GM12878 (cell line): ENCODE results near the gene ANXA2R. TPM values are rescaled to one million over a fixed set of nuclear protein-coding genes. Genes with fewer than 3 reads are reported as not detected.

Experiments
- ATAC-seq: fragments of 200-7000 bp; cut with Tn5 transposase; 3 replicates; pipeline ENCODE4 v1.9.1; 2020; ENCODE audit warnings: mild to moderate bottlenecking, moderate library complexity
- BruUV-seq: library from RNA; stranded (reverse); fragments of 400-500 nt; replicated peaks from 2 replicates; lab custom pipeline; 2021; lab: Mats Ljungman, UMichigan
- CTCF ChIA-PET: fragments of 300-600 bp; sonication (Branson Sonifier 250); formaldehyde crosslinking; extraction: SDS; loops from one replicate; lab custom pipeline; 2021; ENCODE audit warnings: inconsistent platforms; lab: Yijun Ruan, JAX
- POLR2A ChIA-PET: fragments of 350-600 bp; formaldehyde crosslinking; extraction: SDS; loops from one replicate; lab custom pipeline; 2021; ENCODE audit warnings: inconsistent platforms; lab: Charles Lee
- RAD21 ChIA-PET: fragments of 300-600 bp; sonication (Branson Sonifier 250); formaldehyde crosslinking; loops from one replicate; lab custom pipeline; 2023; ENCODE audit warnings: antibody characterized with exemption; ENCODE audit not compliant: unreplicated experiment; lab: Charles Lee
- SMC1A ChIA-PET: fragments of 300-600 bp; sonication (Branson Sonifier 250); formaldehyde crosslinking; loops from one replicate; lab custom pipeline; 2023; ENCODE audit not compliant: unreplicated experiment, uncharacterized antibody; lab: Charles Lee
- DNase-seq: peaks from one replicate; pipeline ENCODE4 v3.0.0-alpha.2; 2011; ENCODE audit warnings: low read depth, low spot score
- FAIRE-seq: peaks from 3 replicates; lab custom pipeline; 2011; peaks lifted over from hg19 to GRCh38; lab: Jason Lieb, UNC
- H2AFZ ChIP-seq: 2 replicates; pipeline ENCODE4 v1.6.0; 2011; ENCODE audit warnings: low read depth, low read length, control low read depth; ENCODE audit not compliant: control insufficient read depth
- H3K27ac ChIP-seq: 2 replicates; pipeline ENCODE4 v1.5.1; 2011; ENCODE audit warnings: control low read depth; ENCODE audit not compliant: control insufficient read depth, insufficient read depth
- H3K27me3 ChIP-seq, 2 experiments: replicated peaks in 1 of 2; 2 replicates each; pipeline versions ENCODE4 v1.6.0 to v1.6.1; 2011; ENCODE audit warnings: low read length in 1 of 2; ENCODE audit not compliant: control insufficient read depth in 2 of 2, insufficient read depth in 2 of 2
- H3K36me3 ChIP-seq, 2 experiments: 2 replicates each; pipeline ENCODE4 v1.5.1; 2011; ENCODE audit warnings: low read length in 1 of 2; ENCODE audit not compliant: control insufficient read depth in 2 of 2, insufficient read depth in 2 of 2
- H3K4me1 ChIP-seq: 2 replicates; pipeline ENCODE4 v1.6.1; 2011; ENCODE audit warnings: mild to moderate bottlenecking, low read length, moderate library complexity, mixed read lengths; ENCODE audit not compliant: control insufficient read depth, insufficient read depth
- H3K4me2 ChIP-seq: 2 replicates; pipeline ENCODE4 v1.6.0; 2011; ENCODE audit warnings: control low read depth; ENCODE audit not compliant: control insufficient read depth, insufficient read depth
- H3K4me3 ChIP-seq: fragments of 200-600 bp; sonication (generic); 2 replicates; pipeline ENCODE4 v1.5.1; 2016
- H3K79me2 ChIP-seq: 2 replicates; pipeline ENCODE4 v1.6.0; 2011; ENCODE audit warnings: low read length; ENCODE audit not compliant: control insufficient read depth, insufficient read depth
- H3K9ac ChIP-seq: 2 replicates; pipeline ENCODE4 v1.8.0; 2011; ENCODE audit warnings: low read length, control low read depth, mixed read lengths; ENCODE audit not compliant: control insufficient read depth, insufficient read depth
- H3K9me3 ChIP-seq: replicated peaks from 3 replicates; pipeline ENCODE4 v1.5.1; 2011; ENCODE audit warnings: mild to moderate bottlenecking, low read length; ENCODE audit not compliant: control insufficient read depth, insufficient read depth
- H4K20me1 ChIP-seq: 2 replicates; pipeline ENCODE4 v1.6.0; 2011; ENCODE audit not compliant: control insufficient read depth, insufficient read depth
- ATF7 ChIP-seq: fragments of 450-650 bp; IDR thresholded peaks from 2 replicates; pipeline ENCODE4 v1.6.1; 2016; ENCODE audit warnings: low read depth, mild to moderate bottlenecking
- DPF2 ChIP-seq: fragments of 450-650 bp; IDR thresholded peaks from 2 replicates; pipeline ENCODE4 v1.6.1; 2017; ENCODE audit warnings: mild to moderate bottlenecking
- GABPA ChIP-seq: IDR thresholded peaks from 2 replicates; pipeline ENCODE4 v1.6.1; 2014; ENCODE audit warnings: antibody characterized with exemption, low read depth, mild to moderate bottlenecking, inconsistent platforms
- MAX ChIP-seq: IDR thresholded peaks from 2 replicates; pipeline ENCODE4 v1.6.1; 2012; ENCODE audit warnings: low read depth, low read length, improper control_type of control experiment
- PAX8 ChIP-seq: fragments of 450-650 bp; IDR thresholded peaks from 2 replicates; pipeline ENCODE4 v1.6.1; 2017; ENCODE audit warnings: mild to moderate bottlenecking, moderate library complexity
- PML ChIP-seq: IDR thresholded peaks from 2 replicates; pipeline ENCODE4 v1.6.1; 2012; ENCODE audit warnings: low read length, inconsistent platforms
- RUNX3 ChIP-seq: IDR thresholded peaks from 2 replicates; pipeline ENCODE4 v1.6.1; 2012; ENCODE audit warnings: low read length, inconsistent platforms
- SPI1 ChIP-seq: IDR thresholded peaks from 2 replicates; pipeline ENCODE4 v1.6.1; 2011; ENCODE audit warnings: low read depth, mild to moderate bottlenecking, low read length, moderate library complexity, borderline replicate concordance; ENCODE audit not compliant: insufficient read depth
- SRF ChIP-seq, 2 experiments: IDR thresholded peaks; 2 replicates each; pipeline ENCODE4 v1.6.1; 2011; ENCODE audit warnings: low read depth in 2 of 2, low read length in 2 of 2, mild to moderate bottlenecking in 1 of 2, moderate library complexity in 1 of 2
- ZBTB40 ChIP-seq: fragments of 450-650 bp; IDR thresholded peaks from 2 replicates; pipeline ENCODE4 v1.6.1; 2016; ENCODE audit warnings: mild to moderate bottlenecking, moderate library complexity, borderline replicate concordance
- WGBS: methylation state at CpG from one replicate; pipeline ENCODE4 v1.1.6; 2016; ENCODE audit warnings: low lambda C conversion rate; ENCODE audit not compliant: insufficient replicate concordance, insufficient coverage; ENCODE audit errors: missing lambda C conversion rate; 5-methylcytosine and 5-hydroxymethylcytosine counted together
- in situ Hi-C: fragments of 300-500 bp; cut with MboI; formaldehyde crosslinking; loops from 9 replicates; pipeline ENCODE4 v1.14.3; 2018; ENCODE audit warnings: mixed read lengths
- intact Hi-C: fragments of 100-400 bp; cut with micrococcal nuclease; formaldehyde crosslinking; loops from one replicate; pipeline ENCODE4 v1.14.2; 2022; ENCODE audit not compliant: unreplicated experiment
- polyA plus RNA-seq, 11 experiments: library from polyadenylated mRNA; depleted of rRNA in 4 of 11; unstranded in 6 of 11; stranded (reverse) in 5 of 11; fragments of >200 nt; fragmentation: Nextera tagmentation in 4 of 11; fragmentation: Illumina TruSeq in 1 of 11; extraction: Ambion mirVana in 4 of 11; extraction: Trizol in 1 of 11; gene quantifications; 1 replicate in 1 of 11; 2 replicates in 10 of 11; pipeline versions ENCODE4 v1.2.1 to v1.2.3, GENCODE V29; 2011 to 2016; ENCODE audit warnings: inconsistent platforms in 2 of 11, missing spikeins in 2 of 11, low read depth in 1 of 11
- total RNA-seq, 4 experiments: library from RNA; depleted of rRNA in 3 of 4; stranded (reverse); fragments of >200 nt in 3 of 4; fragmentation: Illumina TruSeq in 1 of 4; extraction: Trizol in 1 of 4; gene quantifications; 2 replicates each; pipeline versions ENCODE4 v1.2.1 to v1.2.3, GENCODE V29; 2013 to 2021
- TF ChIP-seq, protein P1 (sequence below): fragments of 150-350 bp; IDR thresholded peaks from 2 replicates; pipeline ENCODE4 v1.6.1; 2014; ENCODE audit warnings: mild to moderate bottlenecking, low read depth, low read length
- TF ChIP-seq, protein P2 (sequence below): fragments of 450-650 bp; IDR thresholded peaks from 2 replicates; pipeline ENCODE4 v1.6.1; 2017; ENCODE audit warnings: mild to moderate bottlenecking, moderate library complexity

ANXA2R gene
- total and polyA plus RNA-seq, 10 of the 15 experiments (the other 5 are each of a cell fraction or from before 2014, with no cell fraction given), result 2.3 to 7.8 (median 4.4) TPM

DNA sequence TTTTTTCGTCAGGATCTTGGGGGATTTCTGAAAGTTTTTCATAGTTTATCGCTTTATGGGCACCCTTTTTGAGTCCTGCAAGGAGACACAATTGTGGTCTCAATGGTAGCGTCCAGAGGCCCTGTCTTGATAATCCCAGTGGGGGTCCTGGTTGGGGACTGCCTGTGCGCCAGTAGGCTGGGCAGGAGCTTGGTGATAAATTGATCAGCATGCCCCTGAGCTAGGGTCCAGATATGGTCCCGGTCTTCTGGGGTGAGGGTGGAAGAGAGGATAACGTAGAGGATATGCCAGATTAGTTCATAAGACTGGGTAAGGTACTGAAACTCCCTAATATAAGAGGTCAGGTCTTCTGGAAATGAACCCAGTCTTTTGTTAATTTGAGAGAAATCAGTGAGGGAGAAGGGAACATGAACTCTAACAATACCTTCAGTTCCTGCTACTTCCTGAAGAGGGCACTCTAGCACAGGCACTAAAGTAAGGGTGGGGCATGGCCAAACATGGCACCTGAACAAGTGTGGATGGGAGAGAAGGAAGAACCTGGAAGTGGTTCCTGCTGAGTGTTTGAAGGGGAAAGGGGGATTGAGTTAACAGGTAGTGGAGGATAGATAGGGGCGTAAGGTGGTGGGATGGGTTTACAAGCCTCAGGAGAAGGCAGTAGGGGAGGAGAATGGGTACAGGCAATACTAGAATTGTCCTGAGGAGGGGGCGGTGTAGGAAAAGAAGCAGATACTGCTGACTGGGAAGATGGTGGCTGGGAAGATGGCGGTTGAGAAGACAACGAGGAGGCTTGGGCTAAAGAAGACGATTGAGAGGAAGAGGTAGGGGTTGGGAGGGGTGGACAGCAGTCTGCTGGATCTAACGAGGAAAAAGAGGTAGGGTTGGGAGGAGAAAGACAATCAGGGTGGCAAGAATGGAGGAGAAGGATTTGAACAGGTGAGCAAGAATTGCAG, 33.8 kb upstream of the ANXA2R start:
- H3K4me2 ChIP-seq, result no peak overlapping the region
- no peak overlapping the region for H3K27ac ChIP-seq
- ChIA-PET CTCF (interaction anchor here (0.6 to 2.1 kb wide), 15 partner anchors 9 to 410 kb away, joined by 3 to 9 read pairs (median 4); partner anchors contain the start of gene TMEM267), RAD21 (interaction anchor here (1.2 to 1.7 kb wide), 2 partner anchors 47 to 316 kb away, joined by 3 to 8 read pairs; partner anchors contain the start of gene ZNF131), POLR2A (no interaction called here), SMC1A (no interaction called here)
- DNase-seq (no peak), FAIRE-seq (no peak), ATAC-seq (peak; percentile 66)
- no TSS peak for BruUV-seq
- H3K27me3 ChIP-seq, result no peaks in the 10 kb centered on the region
- H2AFZ ChIP-seq, result peak overlapping the region; percentile 69
- WGBS, result 80% methylated on average over 12 of the region's 12 CpGs
- intact Hi-C loops (loop anchor here (1.0 to 10.0 kb wide), 3 partner anchors 31 to 311 kb away; partner anchors contain the start of gene HMGCS1), in situ Hi-C loops (loop anchor here (10.0 kb wide), 1 partner anchor 311 kb away; no protein-coding TSS in a partner anchor)
- peaks cover 3% of the 10 kb centered on the region for H3K79me2 ChIP-seq
- peaks cover 5 to 6% of the 10 kb centered on the region in 2 experiments; a peak in 3 of 4 replicates for H3K36me3 ChIP-seq
- no peak overlapping the region for H3K9ac ChIP-seq
- no peak overlapping the region for H3K4me3 ChIP-seq
- H3K4me1 ChIP-seq, result 0 out of 2 replicates have a peak, but pooled peaks cover 4% of the 10 kb centered on the region
- H3K9me3 ChIP-seq, result no peaks in the 10 kb centered on the region
- no peaks in the 10 kb centered on the region for H4K20me1 ChIP-seq
- TF ChIP-seq PAX8, result no peak
- TF ChIP-seq ZBTB40, result no peak
- peak in 1 of 2 experiments; percentile 38; a peak in 1 of 4 replicates for TF ChIP-seq SRF (IDR thresholded peaks at IDR 0.05; ENCODE audit: low read depth in 2 of 2, low read length in 2 of 2)
- TF ChIP-seq, protein P1, sequence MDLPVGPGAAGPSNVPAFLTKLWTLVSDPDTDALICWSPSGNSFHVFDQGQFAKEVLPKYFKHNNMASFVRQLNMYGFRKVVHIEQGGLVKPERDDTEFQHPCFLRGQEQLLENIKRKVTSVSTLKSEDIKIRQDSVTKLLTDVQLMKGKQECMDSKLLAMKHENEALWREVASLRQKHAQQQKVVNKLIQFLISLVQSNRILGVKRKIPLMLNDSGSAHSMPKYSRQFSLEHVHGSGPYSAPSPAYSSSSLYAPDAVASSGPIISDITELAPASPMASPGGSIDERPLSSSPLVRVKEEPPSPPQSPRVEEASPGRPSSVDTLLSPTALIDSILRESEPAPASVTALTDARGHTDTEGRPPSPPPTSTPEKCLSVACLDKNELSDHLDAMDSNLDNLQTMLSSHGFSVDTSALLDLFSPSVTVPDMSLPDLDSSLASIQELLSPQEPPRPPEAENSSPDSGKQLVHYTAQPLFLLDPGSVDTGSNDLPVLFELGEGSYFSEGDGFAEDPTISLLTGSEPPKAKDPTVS, result no peak
- no peak for TF ChIP-seq ATF7
- TF ChIP-seq RUNX3, result no peak
- TF ChIP-seq SPI1, result no peak
- no peak for TF ChIP-seq DPF2
- no peak for TF ChIP-seq PML
- TF ChIP-seq MAX, result no peak
- TF ChIP-seq GABPA, result no peak
- TF ChIP-seq, protein P2, sequence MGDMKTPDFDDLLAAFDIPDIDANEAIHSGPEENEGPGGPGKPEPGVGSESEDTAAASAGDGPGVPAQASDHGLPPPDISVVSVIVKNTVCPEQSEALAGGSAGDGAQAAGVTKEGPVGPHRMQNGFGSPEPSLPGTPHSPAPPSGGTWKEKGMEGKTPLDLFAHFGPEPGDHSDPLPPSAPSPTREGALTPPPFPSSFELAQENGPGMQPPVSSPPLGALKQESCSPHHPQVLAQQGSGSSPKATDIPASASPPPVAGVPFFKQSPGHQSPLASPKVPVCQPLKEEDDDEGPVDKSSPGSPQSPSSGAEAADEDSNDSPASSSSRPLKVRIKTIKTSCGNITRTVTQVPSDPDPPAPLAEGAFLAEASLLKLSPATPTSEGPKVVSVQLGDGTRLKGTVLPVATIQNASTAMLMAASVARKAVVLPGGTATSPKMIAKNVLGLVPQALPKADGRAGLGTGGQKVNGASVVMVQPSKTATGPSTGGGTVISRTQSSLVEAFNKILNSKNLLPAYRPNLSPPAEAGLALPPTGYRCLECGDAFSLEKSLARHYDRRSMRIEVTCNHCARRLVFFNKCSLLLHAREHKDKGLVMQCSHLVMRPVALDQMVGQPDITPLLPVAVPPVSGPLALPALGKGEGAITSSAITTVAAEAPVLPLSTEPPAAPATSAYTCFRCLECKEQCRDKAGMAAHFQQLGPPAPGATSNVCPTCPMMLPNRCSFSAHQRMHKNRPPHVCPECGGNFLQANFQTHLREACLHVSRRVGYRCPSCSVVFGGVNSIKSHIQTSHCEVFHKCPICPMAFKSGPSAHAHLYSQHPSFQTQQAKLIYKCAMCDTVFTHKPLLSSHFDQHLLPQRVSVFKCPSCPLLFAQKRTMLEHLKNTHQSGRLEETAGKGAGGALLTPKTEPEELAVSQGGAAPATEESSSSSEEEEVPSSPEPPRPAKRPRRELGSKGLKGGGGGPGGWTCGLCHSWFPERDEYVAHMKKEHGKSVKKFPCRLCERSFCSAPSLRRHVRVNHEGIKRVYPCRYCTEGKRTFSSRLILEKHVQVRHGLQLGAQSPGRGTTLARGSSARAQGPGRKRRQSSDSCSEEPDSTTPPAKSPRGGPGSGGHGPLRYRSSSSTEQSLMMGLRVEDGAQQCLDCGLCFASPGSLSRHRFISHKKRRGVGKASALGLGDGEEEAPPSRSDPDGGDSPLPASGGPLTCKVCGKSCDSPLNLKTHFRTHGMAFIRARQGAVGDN, result no peak
